HepG2 (cell line): ENCODE measurements around the gene ZNF749. TPM values are rescaled to one million over a fixed set of nuclear protein-coding genes. Genes with fewer than 3 reads are reported as not detected.
A peak's percentile ranks its signal among the peaks of the same experiment; 100 is the strongest.

Experiments
- GFI1 ChIP-seq: sonication (generic); formaldehyde crosslinking; IDR thresholded peaks from 2 replicates; pipeline ENCODE4 v1.5.0; 2020; ENCODE audit warnings: missing genetic modification reagents, mild to moderate bottlenecking, borderline replicate concordance
- HMGA1 ChIP-seq: sonication (generic); formaldehyde crosslinking; conservative IDR thresholded peaks from 2 replicates; pipeline ENCODE4 v1.4.0; 2020; ENCODE audit warnings: missing genetic modification reagents
- HOXA7 ChIP-seq: sonication (generic); formaldehyde crosslinking; IDR thresholded peaks from 2 replicates; pipeline ENCODE4 v1.8.1; 2022; ENCODE audit warnings: mild to moderate bottlenecking, missing genetic modification reagents, moderate library complexity
- IKZF4 ChIP-seq: sonication (generic); formaldehyde crosslinking; IDR thresholded peaks from 2 replicates; pipeline ENCODE4 v1.5.1; 2020; ENCODE audit warnings: borderline replicate concordance, mild to moderate bottlenecking, low read depth, missing genetic modification reagents; ENCODE audit errors: not compliant biosample characterization
- RARG ChIP-seq: sonication (generic); formaldehyde crosslinking; IDR thresholded peaks from 2 replicates; pipeline ENCODE4 v1.4.0; 2020; ENCODE audit warnings: low read depth, mild to moderate bottlenecking, missing genetic modification reagents
- SALL2 ChIP-seq: sonication (generic); formaldehyde crosslinking; IDR thresholded peaks from 2 replicates; pipeline ENCODE4 v1.8.1; 2023; ENCODE audit warnings: mild to moderate bottlenecking, missing genetic modification reagents, inconsistent platforms
- SATB2 ChIP-seq: sonication (generic); formaldehyde crosslinking; IDR thresholded peaks from 2 replicates; pipeline ENCODE4 v1.5.0; 2020; ENCODE audit warnings: missing genetic modification reagents
- SRSF9 ChIP-seq: fragments of 200-400 bp; formaldehyde crosslinking; IDR thresholded peaks from 2 replicates; pipeline ENCODE4 v1.6.1; 2018; ENCODE audit warnings: borderline replicate concordance, mild to moderate bottlenecking, low read depth, low read length; ENCODE audit not compliant: insufficient read depth, poor library complexity, severe bottlenecking
- TGIF2 ChIP-seq: IDR thresholded peaks from 2 replicates; pipeline ENCODE4 v1.6.1; 2016; ENCODE audit warnings: control low read depth, missing compliant biosample characterization
- ZBTB42 ChIP-seq: sonication (generic); formaldehyde crosslinking; IDR thresholded peaks from 2 replicates; pipeline ENCODE4 v1.5.0; 2020; ENCODE audit warnings: mild to moderate bottlenecking, missing genetic modification reagents
- ZMYM2 ChIP-seq: sonication (generic); formaldehyde crosslinking; IDR thresholded peaks from 2 replicates; pipeline ENCODE4 v1.8.0; 2022; ENCODE audit warnings: mild to moderate bottlenecking, missing genetic modification reagents
- ZNF124 ChIP-seq: sonication (generic); formaldehyde crosslinking; IDR thresholded peaks from 2 replicates; pipeline ENCODE4 v1.4.0; 2020; ENCODE audit warnings: missing genetic modification reagents
- ZNF552 ChIP-seq: sonication (generic); formaldehyde crosslinking; IDR thresholded peaks from 2 replicates; pipeline ENCODE4 v1.9.0; 2022; ENCODE audit warnings: missing genetic modification reagents, mild to moderate bottlenecking, borderline replicate concordance
- ZNF563 ChIP-seq: sonication (generic); formaldehyde crosslinking; IDR thresholded peaks from 2 replicates; pipeline ENCODE4 v1.8.0; 2022; ENCODE audit warnings: mild to moderate bottlenecking, moderate library complexity, missing genetic modification reagents
- ZNF672 ChIP-seq: sonication (generic); formaldehyde crosslinking; IDR thresholded peaks from 2 replicates; pipeline ENCODE4 v1.8.1; 2022; ENCODE audit warnings: missing genetic modification reagents
- polyA plus RNA-seq, 8 experiments: library from polyadenylated mRNA; depleted of rRNA in 3 of 8; stranded (reverse) in 7 of 8; unstranded in 1 of 8; fragments of >200 nt; fragmentation: Illumina TruSeq in 4 of 8; extraction: Trizol in 4 of 8; gene quantifications; 2 replicates each; pipeline versions ENCODE4 v1.2.1 to v1.2.3, GENCODE V29; 2011 to 2016; ENCODE audit warnings: low read depth in 4 of 8, missing spikeins in 1 of 8, mixed read lengths in 1 of 8; ENCODE audit not compliant: insufficient read depth in 1 of 8
- total RNA-seq, 5 experiments: library from RNA; depleted of rRNA; stranded (reverse); fragments of >200 nt; fragmentation: Illumina TruSeq; extraction: Trizol; gene quantifications; 2 replicates each; pipeline ENCODE4 v1.2.3, GENCODE V29; 2016; ENCODE audit warnings: low read depth in 1 of 5
- TF ChIP-seq, protein P1 (sequence below): sonication (generic); formaldehyde crosslinking; IDR thresholded peaks from 2 replicates; pipeline ENCODE4 v1.4.0; 2020; ENCODE audit warnings: missing genetic modification reagents
- TF ChIP-seq, protein P2 (sequence below): sonication (generic); formaldehyde crosslinking; IDR thresholded peaks from 2 replicates; pipeline ENCODE4 v1.4.0; 2020; ENCODE audit warnings: missing genetic modification reagents
- TF ChIP-seq, protein P3 (sequence below): sonication (generic); formaldehyde crosslinking; IDR thresholded peaks from 2 replicates; pipeline ENCODE4 v1.4.0; 2020; ENCODE audit warnings: missing genetic modification reagents, borderline replicate concordance
- TF ChIP-seq, protein P4 (sequence below), 2 experiments: sonication (generic) in 1 of 2; formaldehyde crosslinking in 1 of 2; IDR thresholded peaks; 2 replicates each; pipeline versions ENCODE4 v1.5.1 to v1.6.1; 2011 to 2020; ENCODE audit warnings: borderline replicate concordance in 1 of 2, low read depth in 1 of 2, low read length in 1 of 2, mild to moderate bottlenecking in 1 of 2, missing genetic modification reagents in 1 of 2, moderate library complexity in 1 of 2
- TF ChIP-seq, protein P5 (sequence below): sonication (generic); formaldehyde crosslinking; IDR thresholded peaks from 2 replicates; pipeline ENCODE4 v1.4.0; 2020; ENCODE audit warnings: missing genetic modification reagents

The ZNF749 gene
- total and polyA plus RNA-seq, 2 of the 13 experiments (the other 11 are each of a cell fraction or from before 2014, with no cell fraction given) = 18.9 to 21.0 TPM

DNA sequence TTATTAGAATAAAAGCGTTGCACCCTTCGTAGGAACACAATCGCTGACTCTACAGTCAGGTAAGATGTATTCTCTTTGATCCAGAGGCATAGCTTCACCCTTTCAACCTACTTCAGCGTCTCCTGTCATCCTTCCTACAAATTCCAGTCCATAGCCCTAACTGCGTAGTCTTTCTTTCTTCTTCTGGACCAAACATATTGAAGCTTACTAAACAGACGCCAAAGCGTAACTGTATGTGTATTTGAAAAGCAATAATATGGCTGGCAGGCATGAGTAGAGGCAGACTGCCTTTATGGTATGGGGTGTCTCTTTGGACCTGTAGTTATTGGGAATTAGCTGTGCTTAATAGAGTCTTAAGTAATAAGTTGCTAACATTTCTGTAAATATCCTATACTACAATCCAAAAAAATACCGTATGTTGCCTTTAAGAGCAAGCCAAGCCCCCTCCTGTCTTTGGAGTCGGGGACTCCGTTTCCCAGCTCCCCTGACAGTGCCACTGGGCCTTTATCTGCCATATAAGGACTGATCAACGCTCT lies 45.9 kb upstream of the ZNF749 start (continued):
- TF ChIP-seq SRSF9 (no peak), SATB2 (no peak), RARG (CRISPR knock-in tag) (no peak), ZNF672 (no peak), HOXA7 (CRISPR knock-in tag) (no peak), SALL2 (CRISPR knock-in tag) (0 out of 2 replicates have a peak, but pooled peaks have one; percentile 23), GFI1 (CRISPR knock-in tag) (0 out of 2 replicates have a peak, but pooled peaks have one; percentile 19), ZNF124 (CRISPR knock-in tag) (no peak), ZMYM2 (CRISPR knock-in tag) (no peak), IKZF4 (CRISPR knock-in tag) (no peak), ZBTB42 (CRISPR knock-in tag) (0 out of 2 replicates have a peak, but pooled peaks have one; percentile 21), ZNF552 (CRISPR knock-in tag) (no peak), TGIF2 (CRISPR knock-in tag) (no peak), ZNF563 (CRISPR knock-in tag) (no peak), HMGA1 (CRISPR knock-in tag) (no peak)
- TF ChIP-seq, protein P1, sequence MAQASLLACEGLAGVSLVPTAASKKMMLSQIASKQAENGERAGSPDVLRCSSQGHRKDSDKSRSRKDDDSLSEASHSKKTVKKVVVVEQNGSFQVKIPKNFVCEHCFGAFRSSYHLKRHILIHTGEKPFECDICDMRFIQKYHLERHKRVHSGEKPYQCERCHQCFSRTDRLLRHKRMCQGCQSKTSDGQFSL (CRISPR knock-in tag) = no peak
- TF ChIP-seq, protein P2, sequence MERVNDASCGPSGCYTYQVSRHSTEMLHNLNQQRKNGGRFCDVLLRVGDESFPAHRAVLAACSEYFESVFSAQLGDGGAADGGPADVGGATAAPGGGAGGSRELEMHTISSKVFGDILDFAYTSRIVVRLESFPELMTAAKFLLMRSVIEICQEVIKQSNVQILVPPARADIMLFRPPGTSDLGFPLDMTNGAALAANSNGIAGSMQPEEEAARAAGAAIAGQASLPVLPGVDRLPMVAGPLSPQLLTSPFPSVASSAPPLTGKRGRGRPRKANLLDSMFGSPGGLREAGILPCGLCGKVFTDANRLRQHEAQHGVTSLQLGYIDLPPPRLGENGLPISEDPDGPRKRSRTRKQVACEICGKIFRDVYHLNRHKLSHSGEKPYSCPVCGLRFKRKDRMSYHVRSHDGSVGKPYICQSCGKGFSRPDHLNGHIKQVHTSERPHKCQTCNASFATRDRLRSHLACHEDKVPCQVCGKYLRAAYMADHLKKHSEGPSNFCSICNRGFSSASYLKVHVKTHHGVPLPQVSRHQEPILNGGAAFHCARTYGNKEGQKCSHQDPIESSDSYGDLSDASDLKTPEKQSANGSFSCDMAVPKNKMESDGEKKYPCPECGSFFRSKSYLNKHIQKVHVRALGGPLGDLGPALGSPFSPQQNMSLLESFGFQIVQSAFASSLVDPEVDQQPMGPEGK (CRISPR knock-in tag) = no peak
- TF ChIP-seq, protein P3, sequence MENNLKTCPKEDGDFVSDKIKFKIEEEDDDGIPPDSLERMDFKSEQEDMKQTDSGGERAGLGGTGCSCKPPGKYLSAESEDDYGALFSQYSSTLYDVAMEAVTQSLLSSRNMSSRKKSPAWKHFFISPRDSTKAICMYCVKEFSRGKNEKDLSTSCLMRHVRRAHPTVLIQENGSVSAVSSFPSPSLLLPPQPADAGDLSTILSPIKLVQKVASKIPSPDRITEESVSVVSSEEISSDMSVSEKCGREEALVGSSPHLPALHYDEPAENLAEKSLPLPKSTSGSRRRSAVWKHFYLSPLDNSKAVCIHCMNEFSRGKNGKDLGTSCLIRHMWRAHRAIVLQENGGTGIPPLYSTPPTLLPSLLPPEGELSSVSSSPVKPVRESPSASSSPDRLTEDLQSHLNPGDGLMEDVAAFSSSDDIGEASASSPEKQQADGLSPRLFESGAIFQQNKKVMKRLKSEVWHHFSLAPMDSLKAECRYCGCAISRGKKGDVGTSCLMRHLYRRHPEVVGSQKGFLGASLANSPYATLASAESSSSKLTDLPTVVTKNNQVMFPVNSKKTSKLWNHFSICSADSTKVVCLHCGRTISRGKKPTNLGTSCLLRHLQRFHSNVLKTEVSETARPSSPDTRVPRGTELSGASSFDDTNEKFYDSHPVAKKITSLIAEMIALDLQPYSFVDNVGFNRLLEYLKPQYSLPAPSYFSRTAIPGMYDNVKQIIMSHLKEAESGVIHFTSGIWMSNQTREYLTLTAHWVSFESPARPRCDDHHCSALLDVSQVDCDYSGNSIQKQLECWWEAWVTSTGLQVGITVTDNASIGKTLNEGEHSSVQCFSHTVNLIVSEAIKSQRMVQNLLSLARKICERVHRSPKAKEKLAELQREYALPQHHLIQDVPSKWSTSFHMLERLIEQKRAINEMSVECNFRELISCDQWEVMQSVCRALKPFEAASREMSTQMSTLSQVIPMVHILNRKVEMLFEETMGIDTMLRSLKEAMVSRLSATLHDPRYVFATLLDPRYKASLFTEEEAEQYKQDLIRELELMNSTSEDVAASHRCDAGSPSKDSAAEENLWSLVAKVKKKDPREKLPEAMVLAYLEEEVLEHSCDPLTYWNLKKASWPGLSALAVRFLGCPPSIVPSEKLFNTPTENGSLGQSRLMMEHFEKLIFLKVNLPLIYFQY (CRISPR knock-in tag) = 0 out of 2 replicates have a peak, but pooled peaks have one; percentile 28
- TF ChIP-seq, protein P4, sequence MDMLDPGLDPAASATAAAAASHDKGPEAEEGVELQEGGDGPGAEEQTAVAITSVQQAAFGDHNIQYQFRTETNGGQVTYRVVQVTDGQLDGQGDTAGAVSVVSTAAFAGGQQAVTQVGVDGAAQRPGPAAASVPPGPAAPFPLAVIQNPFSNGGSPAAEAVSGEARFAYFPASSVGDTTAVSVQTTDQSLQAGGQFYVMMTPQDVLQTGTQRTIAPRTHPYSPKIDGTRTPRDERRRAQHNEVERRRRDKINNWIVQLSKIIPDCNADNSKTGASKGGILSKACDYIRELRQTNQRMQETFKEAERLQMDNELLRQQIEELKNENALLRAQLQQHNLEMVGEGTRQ (IDR thresholded peaks at IDR 0.05; ENCODE audit: low read depth, low read length) = no peak
- TF ChIP-seq, protein P4 (CRISPR knock-in tag; IDR thresholded peaks at IDR 0.05; ENCODE audit: borderline replicate concordance) = peak; percentile 96; the same call in 1 of the 2 replicates
- TF ChIP-seq, protein P5, sequence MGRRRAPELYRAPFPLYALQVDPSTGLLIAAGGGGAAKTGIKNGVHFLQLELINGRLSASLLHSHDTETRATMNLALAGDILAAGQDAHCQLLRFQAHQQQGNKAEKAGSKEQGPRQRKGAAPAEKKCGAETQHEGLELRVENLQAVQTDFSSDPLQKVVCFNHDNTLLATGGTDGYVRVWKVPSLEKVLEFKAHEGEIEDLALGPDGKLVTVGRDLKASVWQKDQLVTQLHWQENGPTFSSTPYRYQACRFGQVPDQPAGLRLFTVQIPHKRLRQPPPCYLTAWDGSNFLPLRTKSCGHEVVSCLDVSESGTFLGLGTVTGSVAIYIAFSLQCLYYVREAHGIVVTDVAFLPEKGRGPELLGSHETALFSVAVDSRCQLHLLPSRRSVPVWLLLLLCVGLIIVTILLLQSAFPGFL (CRISPR knock-in tag) = no peak
